Gastroesophageal sphincter (tissue), 3 donors: Measurements from ENCODE around the gene GNAO1.

Source experiments
- EP300 ChIP-seq: sonication (generic); formaldehyde crosslinking; IDR thresholded peaks from one replicate; pipeline ENCODE4 v1.6.1; 2017; ENCODE audit warnings: antibody characterized with exemption, mild to moderate bottlenecking
- POLR2A ChIP-seq, 2 donors: fragments of 450-650 bp; IDR thresholded peaks; one replicate each; pipeline ENCODE4 v1.6.1; 2017; ENCODE audit warnings: antibody characterized with exemption in 2 of 2, mild to moderate bottlenecking in 2 of 2, moderate library complexity in 1 of 2
- TF ChIP-seq, protein P1 (sequence below), 4 experiments: fragments of 200-600 bp in 2 of 4; fragments of 450-650 bp in 2 of 4; sonication (generic) in 1 of 4; IDR thresholded peaks; one replicate each; pipeline ENCODE4 v1.5.1; 2017 to 2019; ENCODE audit warnings: antibody characterized with exemption in 4 of 4, mild to moderate bottlenecking in 2 of 4, moderate library complexity in 2 of 4

- TF ChIP-seq POLR2A (IDR thresholded peaks at IDR 0.05), result no peak
- TF ChIP-seq, protein P1, sequence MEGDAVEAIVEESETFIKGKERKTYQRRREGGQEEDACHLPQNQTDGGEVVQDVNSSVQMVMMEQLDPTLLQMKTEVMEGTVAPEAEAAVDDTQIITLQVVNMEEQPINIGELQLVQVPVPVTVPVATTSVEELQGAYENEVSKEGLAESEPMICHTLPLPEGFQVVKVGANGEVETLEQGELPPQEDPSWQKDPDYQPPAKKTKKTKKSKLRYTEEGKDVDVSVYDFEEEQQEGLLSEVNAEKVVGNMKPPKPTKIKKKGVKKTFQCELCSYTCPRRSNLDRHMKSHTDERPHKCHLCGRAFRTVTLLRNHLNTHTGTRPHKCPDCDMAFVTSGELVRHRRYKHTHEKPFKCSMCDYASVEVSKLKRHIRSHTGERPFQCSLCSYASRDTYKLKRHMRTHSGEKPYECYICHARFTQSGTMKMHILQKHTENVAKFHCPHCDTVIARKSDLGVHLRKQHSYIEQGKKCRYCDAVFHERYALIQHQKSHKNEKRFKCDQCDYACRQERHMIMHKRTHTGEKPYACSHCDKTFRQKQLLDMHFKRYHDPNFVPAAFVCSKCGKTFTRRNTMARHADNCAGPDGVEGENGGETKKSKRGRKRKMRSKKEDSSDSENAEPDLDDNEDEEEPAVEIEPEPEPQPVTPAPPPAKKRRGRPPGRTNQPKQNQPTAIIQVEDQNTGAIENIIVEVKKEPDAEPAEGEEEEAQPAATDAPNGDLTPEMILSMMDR (IDR thresholded peaks at IDR 0.05), result no peak
- TF ChIP-seq EP300, result no peak
Observed at GRCh38 chr16:56181401-56181800, 9.9 kb upstream of the GNAO1 start.
